Skeletal muscle tissue (tissue), 1 donor: Measurements from ENCODE around the gene WDR41. TPM values are rescaled to one million over a fixed set of nuclear protein-coding genes. Genes with fewer than 3 reads are reported as not detected.

Experiments used
- total RNA-seq: library from RNA; depleted of rRNA; stranded (reverse); fragments of >200 nt; gene quantifications from one replicate; pipeline ENCODE4 v1.2.3, GENCODE V29; 2014

The WDR41 gene
- total RNA-seq, 1 donor from 2014 or later: 60.5 TPM

Other genes starting within 250 kb of the WDR41 start
- not detected for gene OTP, start 146.4 kb upstream of the WDR41 start, total RNA-seq